WERI-Rb-1 (cell line): Measurements from ENCODE around the gene COTL1.

Experiments
- DNase-seq: peaks from one replicate; pipeline ENCODE4 v3.0.0-alpha.2; 2020
- H3K27ac ChIP-seq: fragments of 250-450 bp; sonication (Bioruptor Pico); 2 replicates; pipeline ENCODE4 v1.5.1; 2020; ENCODE audit warnings: mild to moderate bottlenecking, moderate library complexity
- H3K27me3 ChIP-seq: fragments of 250-450 bp; sonication (Bioruptor Pico); 2 replicates; pipeline ENCODE4 v1.5.1; 2021; ENCODE audit warnings: mild to moderate bottlenecking, low read depth, moderate library complexity; ENCODE audit not compliant: insufficient read depth, severe bottlenecking
- H3K36me3 ChIP-seq: fragments of 250-450 bp; sonication (Bioruptor Pico); 2 replicates; pipeline ENCODE4 v1.5.1; 2020; ENCODE audit warnings: mild to moderate bottlenecking, moderate library complexity
- H3K4me3 ChIP-seq: 2 replicates; pipeline ENCODE4 v1.5.1; 2011; ENCODE audit warnings: low read depth, mild to moderate bottlenecking, control low read depth, low read length
- H3K9me3 ChIP-seq: fragments of 250-450 bp; sonication (Bioruptor Pico); 2 replicates; pipeline ENCODE4 v1.5.1; 2021; ENCODE audit warnings: mild to moderate bottlenecking, moderate library complexity; ENCODE audit not compliant: severe bottlenecking
- CTCF ChIP-seq: IDR thresholded peaks from 2 replicates; pipeline ENCODE4 v1.5.1; 2011; ENCODE audit warnings: low read depth, mild to moderate bottlenecking, control low read depth, inconsistent platforms, low read length

COTL1 gene

GRCh38 chr16:84535851-84536250, 82.0 kb downstream of the COTL1 start:
- Histone ChIP-seq H3K9me3 (no peaks in the 10 kb centered on the region), H3K36me3 (no peaks in the 10 kb centered on the region), H3K4me3 (no peak overlapping the region), H3K27me3 (no peaks in the 10 kb centered on the region), H3K27ac (no peak overlapping the region)
- no peak for DNase-seq
- TF ChIP-seq CTCF: no peak

GRCh38 chr16:84535408-84535807, 82.5 kb downstream of the COTL1 start:
- Histone ChIP-seq H3K9me3 (no peaks in the 10 kb centered on the region), H3K27ac (no peak overlapping the region), H3K27me3 (no peaks in the 10 kb centered on the region), H3K4me3 (no peak overlapping the region), H3K36me3 (no peaks in the 10 kb centered on the region)
- no peak for DNase-seq
- no peak for TF ChIP-seq CTCF

GRCh38 chr16:84534815-84535214, 83.1 kb downstream of the COTL1 start:
- Histone ChIP-seq H3K27ac (no peak overlapping the region), H3K9me3 (no peaks in the 10 kb centered on the region), H3K36me3 (no peaks in the 10 kb centered on the region), H3K27me3 (no peaks in the 10 kb centered on the region), H3K4me3 (no peak overlapping the region)
- no peak for DNase-seq
- TF ChIP-seq CTCF: no peak

- no peak overlapping the region for H3K4me3 ChIP-seq
- no peak for DNase-seq
- no peaks in the 10 kb centered on the region for H3K9me3 ChIP-seq
- H3K27ac ChIP-seq: no peak overlapping the region
- TF ChIP-seq CTCF: no peak
- no peaks in the 10 kb centered on the region for H3K27me3 ChIP-seq
- H3K36me3 ChIP-seq: no peaks in the 10 kb centered on the region
Measured at GRCh38 chr16:84532855-84533486, 84.9 kb downstream of the COTL1 start.

GRCh38 chr16:84532291-84532724, 85.6 kb downstream of the COTL1 start:
- H3K4me3 ChIP-seq: no peak overlapping the region
- H3K9me3 ChIP-seq: no peaks in the 10 kb centered on the region
- no peaks in the 10 kb centered on the region for H3K36me3 ChIP-seq
- no peak for TF ChIP-seq CTCF
- DNase-seq: no peak
- no peak overlapping the region for H3K27ac ChIP-seq
- H3K27me3 ChIP-seq: no peaks in the 10 kb centered on the region

GRCh38 chr16:84531671-84532111, 86.2 kb downstream of the COTL1 start:
- H3K27ac ChIP-seq: no peak overlapping the region

More at GRCh38 chr16:84531671-84532111, 86.2 kb downstream of the COTL1 start:
- no peak overlapping the region for H3K4me3 ChIP-seq
- no peak for DNase-seq
- no peaks in the 10 kb centered on the region for H3K36me3 ChIP-seq
- no peaks in the 10 kb centered on the region for H3K27me3 ChIP-seq
- no peaks in the 10 kb centered on the region for H3K9me3 ChIP-seq
- no peak for TF ChIP-seq CTCF
